Measurements from ENCODE around the gene GPALPP1.

GPALPP1 gene

GRCh38 chr13:44961997-44962396 is 27.3 kb upstream of the GPALPP1 start:
- no peak overlapping the region for H3K27ac ChIP-seq
- H3K9me3 ChIP-seq = peaks cover 7% of the 10 kb centered on the region
- TF ChIP-seq, protein P1, sequence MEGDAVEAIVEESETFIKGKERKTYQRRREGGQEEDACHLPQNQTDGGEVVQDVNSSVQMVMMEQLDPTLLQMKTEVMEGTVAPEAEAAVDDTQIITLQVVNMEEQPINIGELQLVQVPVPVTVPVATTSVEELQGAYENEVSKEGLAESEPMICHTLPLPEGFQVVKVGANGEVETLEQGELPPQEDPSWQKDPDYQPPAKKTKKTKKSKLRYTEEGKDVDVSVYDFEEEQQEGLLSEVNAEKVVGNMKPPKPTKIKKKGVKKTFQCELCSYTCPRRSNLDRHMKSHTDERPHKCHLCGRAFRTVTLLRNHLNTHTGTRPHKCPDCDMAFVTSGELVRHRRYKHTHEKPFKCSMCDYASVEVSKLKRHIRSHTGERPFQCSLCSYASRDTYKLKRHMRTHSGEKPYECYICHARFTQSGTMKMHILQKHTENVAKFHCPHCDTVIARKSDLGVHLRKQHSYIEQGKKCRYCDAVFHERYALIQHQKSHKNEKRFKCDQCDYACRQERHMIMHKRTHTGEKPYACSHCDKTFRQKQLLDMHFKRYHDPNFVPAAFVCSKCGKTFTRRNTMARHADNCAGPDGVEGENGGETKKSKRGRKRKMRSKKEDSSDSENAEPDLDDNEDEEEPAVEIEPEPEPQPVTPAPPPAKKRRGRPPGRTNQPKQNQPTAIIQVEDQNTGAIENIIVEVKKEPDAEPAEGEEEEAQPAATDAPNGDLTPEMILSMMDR (IDR thresholded peaks at IDR 0.05) = no peak
- no peaks in the 10 kb centered on the region for H3K4me1 ChIP-seq (ENCODE audit: control insufficient read depth in 1 of 2, insufficient read depth in 1 of 2, low read depth in 1 of 2, low read length in 1 of 2)
- no peaks in the 10 kb centered on the region for H3K27me3 ChIP-seq
- H3K36me3 ChIP-seq = no peaks in the 10 kb centered on the region
- H3K4me3 ChIP-seq (ENCODE audit: low read depth in 1 of 2, low read length in 1 of 2) = no peak overlapping the region

DNA sequence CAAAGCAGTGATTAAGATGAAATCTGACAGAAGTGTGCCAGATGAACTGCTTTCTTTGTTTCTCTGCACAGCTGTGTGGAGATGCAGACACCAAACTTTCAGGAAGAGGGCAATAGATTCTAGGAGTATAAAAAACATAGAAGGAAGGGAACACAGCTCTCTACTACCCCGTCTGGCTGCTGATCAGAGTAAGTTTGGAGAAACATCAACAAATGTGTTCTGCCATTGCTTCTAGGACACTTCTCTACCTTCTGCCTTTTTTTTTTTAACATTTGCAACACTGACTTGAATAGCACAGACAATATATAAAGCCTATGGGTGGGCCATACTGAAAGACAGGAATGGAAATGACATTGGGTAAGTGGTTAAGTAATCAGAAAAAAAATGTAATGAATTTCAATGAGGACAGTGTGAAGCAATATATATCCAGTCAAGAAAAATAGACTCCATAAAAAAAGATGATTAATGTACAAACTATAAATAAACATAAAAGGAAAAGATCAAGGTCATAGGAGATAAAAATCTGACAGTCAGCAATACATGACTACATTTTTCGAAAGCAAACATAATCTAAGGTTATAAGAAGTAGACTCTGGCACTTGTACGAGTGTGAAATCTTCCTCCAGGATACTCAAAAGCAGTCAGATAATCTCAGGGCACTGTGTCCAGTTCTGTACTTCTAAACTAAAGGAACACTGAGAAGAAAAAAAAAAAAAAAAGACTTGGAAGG is 21.5 kb upstream of the GPALPP1 start:
- TF ChIP-seq, protein P1 (IDR thresholded peaks at IDR 0.05) = no peak

GRCh38 chr13:44968434-44968815 is 20.9 kb upstream of the GPALPP1 start:
- Histone ChIP-seq H3K27ac (no peak overlapping the region), H3K36me3 (no peaks in the 10 kb centered on the region), H3K4me1 (ENCODE audit: control insufficient read depth in 1 of 2, insufficient read depth in 1 of 2, low read depth in 1 of 2, low read length in 1 of 2) (peaks cover under 1 to 5% of the 10 kb centered on the region in 2 experiments), H3K27me3 (no peaks in the 10 kb centered on the region), H3K9me3 (no peaks in the 10 kb centered on the region), H3K4me3 (ENCODE audit: low read depth in 1 of 2, low read length in 1 of 2) (no peak overlapping the region)
- TF ChIP-seq, protein P1 (IDR thresholded peaks at IDR 0.05) = no peak

More for the DNA sequence above, 21.5 kb upstream of the GPALPP1 start:
- no peaks in the 10 kb centered on the region for H3K9me3 ChIP-seq
- H3K4me3 ChIP-seq (ENCODE audit: low read depth in 1 of 2, low read length in 1 of 2) = no peak overlapping the region
- no peaks in the 10 kb centered on the region for H3K27me3 ChIP-seq
- no peak overlapping the region for H3K27ac ChIP-seq
- peaks cover 0 to 5% of the 10 kb centered on the region in 2 experiments for H3K4me1 ChIP-seq (ENCODE audit: control insufficient read depth in 1 of 2, insufficient read depth in 1 of 2, low read depth in 1 of 2, low read length in 1 of 2)
- no peaks in the 10 kb centered on the region for H3K36me3 ChIP-seq

- Histone ChIP-seq H3K4me1 (ENCODE audit: control insufficient read depth in 1 of 2, insufficient read depth in 1 of 2, low read depth in 1 of 2, low read length in 1 of 2) (peaks cover 14 to 16% of the 10 kb centered on the region in 2 experiments), H3K27me3 (no peaks in the 10 kb centered on the region), H3K4me3 (ENCODE audit: low read depth in 1 of 2, low read length in 1 of 2) (no peak overlapping the region), H3K36me3 (no peaks in the 10 kb centered on the region), H3K27ac (no peak overlapping the region), H3K9me3 (no peaks in the 10 kb centered on the region)
- TF ChIP-seq, protein P1 (IDR thresholded peaks at IDR 0.05) = no peak
Measured at GRCh38 chr13:44969551-44970484, 19.5 kb upstream of the GPALPP1 start.

DNA sequence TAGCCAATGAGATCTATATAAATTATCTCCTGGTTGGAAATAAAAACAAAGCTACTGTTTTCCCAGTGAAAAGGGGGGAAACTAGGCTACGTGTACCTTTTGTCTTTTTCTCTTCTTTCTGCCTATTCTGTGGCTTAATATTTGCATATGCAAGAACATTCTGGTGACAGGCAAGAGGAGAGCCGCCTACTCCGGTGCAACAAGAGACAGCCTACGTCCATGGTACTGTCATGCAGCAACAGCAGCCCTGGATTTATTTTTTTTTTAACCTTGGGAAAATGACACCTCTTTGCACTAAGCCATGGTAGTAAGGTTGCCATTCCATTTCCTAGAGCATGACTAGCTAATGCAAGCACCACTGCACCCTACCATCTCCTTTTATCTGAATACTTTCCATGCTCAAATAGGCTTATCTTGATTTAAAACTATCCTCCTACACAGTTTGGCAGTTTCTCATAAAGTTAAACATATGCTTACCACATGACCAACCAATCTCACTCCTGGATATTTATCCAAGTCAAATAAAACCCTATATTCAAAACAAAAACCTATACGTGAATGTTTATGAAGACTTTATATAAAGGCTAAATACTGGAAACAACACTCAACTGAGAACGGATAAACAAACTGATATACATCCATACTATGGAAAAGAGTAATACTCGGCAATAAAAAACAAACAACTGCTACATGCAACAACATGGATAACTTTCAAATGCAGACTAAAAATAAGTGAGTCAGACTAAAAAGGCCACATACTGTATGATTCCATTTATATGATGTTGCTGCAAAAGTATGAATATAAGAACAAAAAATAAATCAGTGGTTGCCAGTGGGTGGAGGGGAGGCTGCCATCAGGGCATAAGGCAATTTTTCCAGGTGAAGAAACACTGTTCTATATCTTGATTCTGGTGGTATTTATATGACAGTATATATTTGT is 17.4 kb upstream of the GPALPP1 start:
- Histone ChIP-seq H3K27me3 (no peaks in the 10 kb centered on the region), H3K9me3 (no peaks in the 10 kb centered on the region), H3K36me3 (no peaks in the 10 kb centered on the region), H3K4me1 (ENCODE audit: control insufficient read depth in 1 of 2, insufficient read depth in 1 of 2, low read depth in 1 of 2, low read length in 1 of 2) (peaks cover 20 to 23% of the 10 kb centered on the region in 2 experiments), H3K4me3 (ENCODE audit: low read depth in 1 of 2, low read length in 1 of 2) (no peak overlapping the region), H3K27ac (no peak overlapping the region)
- TF ChIP-seq, protein P1 (IDR thresholded peaks at IDR 0.05) = no peak
